GM21526 (cell line): ENCODE data around the gene CENPP.

Experiments used
- ATAC-seq: cut with Tn5 transposase; IDR thresholded peaks from one replicate; pipeline ENCODE4 v1.9.1; 2021; ENCODE audit warnings: moderate library complexity; ENCODE audit not compliant: unreplicated experiment, low FRiP score

CENPP gene

GRCh38 chr9:92468206-92468605 lies 142.5 kb downstream of the CENPP start:
- no peak for ATAC-seq

GRCh38 chr9:92474587-92474986 lies 148.8 kb downstream of the CENPP start:
- no peak for ATAC-seq

- no peak for ATAC-seq
Measured at GRCh38 chr9:92476962-92477361, 151.2 kb downstream of the CENPP start.

GRCh38 chr9:92478783-92479182 lies 153.0 kb downstream of the CENPP start:
- no peak for ATAC-seq

- ATAC-seq, result no peak
Measured at GRCh38 chr9:92479346-92479745, 153.6 kb downstream of the CENPP start.

- no peak for ATAC-seq
Measured at GRCh38 chr9:92480291-92480771, 154.6 kb downstream of the CENPP start.

GRCh38 chr9:92480986-92481633 lies 155.4 kb downstream of the CENPP start:
- no peak for ATAC-seq

- ATAC-seq, result no peak
Measured at GRCh38 chr9:92482329-92482728, 156.6 kb downstream of the CENPP start, which contains the start of gene ASPN. ASPN (minus strand) TSS chr9:92482506.

- ATAC-seq, result no peak
Measured at GRCh38 chr9:92482805-92483204, 157.1 kb downstream of the CENPP start.

GRCh38 chr9:92483627-92484545 lies 158.1 kb downstream of the CENPP start:
- ATAC-seq, result no peak

- ATAC-seq, result no peak
Measured at GRCh38 chr9:92484563-92484962, 158.8 kb downstream of the CENPP start.

- ATAC-seq, result no peak
Measured at GRCh38 chr9:92486371-92486770, 160.6 kb downstream of the CENPP start.

GRCh38 chr9:92488681-92489550 lies 163.2 kb downstream of the CENPP start:
- ATAC-seq, result no peak

- ATAC-seq, result no peak
Measured at GRCh38 chr9:92492781-92493401, 167.1 kb downstream of the CENPP start.

- ATAC-seq, result no peak
Measured at GRCh38 chr9:92493749-92494387, 168.1 kb downstream of the CENPP start.

GRCh38 chr9:92494856-92495255 lies 169.1 kb downstream of the CENPP start:
- no peak for ATAC-seq

- no peak for ATAC-seq
Measured at GRCh38 chr9:92496396-92497176, 170.8 kb downstream of the CENPP start.

GRCh38 chr9:92499701-92500100 lies 173.9 kb downstream of the CENPP start:
- no peak for ATAC-seq

GRCh38 chr9:92500725-92501124 lies 175.0 kb downstream of the CENPP start:
- no peak for ATAC-seq
